GM18505 (cell line): ENCODE measurements around the gene GLYATL1.

Experiments used
- ATAC-seq: cut with Tn5 transposase; IDR thresholded peaks from one replicate; pipeline ENCODE4 v1.9.1; 2021; ENCODE audit not compliant: unreplicated experiment
- POLR2A ChIP-seq: IDR thresholded peaks from 4 replicates; pipeline ENCODE4 v1.6.1; 2011; ENCODE audit warnings: borderline replicate concordance; ENCODE audit not compliant: insufficient read depth, insufficient read length; ENCODE audit errors: extremely low read depth

The GLYATL1 gene

DNA sequence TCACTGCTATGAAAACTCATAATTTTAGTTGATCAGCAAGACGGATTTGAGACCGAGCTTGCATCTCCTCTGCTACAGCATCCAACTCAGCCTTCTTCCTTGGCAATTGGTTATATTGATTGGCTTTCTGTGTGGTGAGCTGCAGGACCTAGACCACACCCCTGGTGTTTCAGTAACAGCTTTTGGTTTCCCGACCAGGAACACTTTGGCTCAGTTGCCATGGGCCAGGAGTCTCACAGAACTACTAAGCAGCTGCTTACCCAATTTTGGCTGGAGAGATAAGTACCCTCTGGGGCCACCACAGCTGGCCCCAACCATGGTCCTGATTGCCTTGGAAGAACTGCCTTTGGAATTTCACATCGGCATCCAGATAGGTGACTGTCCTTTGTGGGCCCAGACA is at the start of gene GLYATL1:
Gene GLYATL1, plus strand, starts transcription at position 212 of the 400 bp plus-strand sequence. CDS start 7,600 bp downstream, outside the sequence.
- no peak for ATAC-seq
- TF ChIP-seq POLR2A, result no peak

- no peak for TF ChIP-seq POLR2A
- no peak for ATAC-seq
These were observed 45.4 kb upstream of the GLYATL1 start for GRCh38 chr11:58893899-58894298.

DNA sequence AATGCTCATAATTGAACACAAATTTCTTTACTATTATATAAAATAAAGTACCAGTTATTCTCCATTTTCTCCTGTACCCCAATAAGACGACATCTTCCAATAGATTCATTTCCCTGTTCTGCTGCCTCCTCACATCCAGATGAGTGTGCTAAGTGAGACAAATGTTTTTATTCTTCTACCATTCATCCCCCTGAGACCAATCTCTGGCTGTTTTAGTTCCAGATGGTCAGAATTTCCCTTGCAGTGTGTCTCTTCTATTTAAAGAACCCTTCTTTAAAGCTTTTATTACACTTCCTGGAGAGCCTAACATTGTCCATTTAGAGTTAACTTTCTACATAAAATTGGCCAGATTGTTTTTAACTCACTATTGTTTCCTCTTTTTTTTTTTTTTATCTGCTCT is 41.2 kb upstream of the GLYATL1 start:
- no peak for ATAC-seq
- no peak for TF ChIP-seq POLR2A

DNA sequence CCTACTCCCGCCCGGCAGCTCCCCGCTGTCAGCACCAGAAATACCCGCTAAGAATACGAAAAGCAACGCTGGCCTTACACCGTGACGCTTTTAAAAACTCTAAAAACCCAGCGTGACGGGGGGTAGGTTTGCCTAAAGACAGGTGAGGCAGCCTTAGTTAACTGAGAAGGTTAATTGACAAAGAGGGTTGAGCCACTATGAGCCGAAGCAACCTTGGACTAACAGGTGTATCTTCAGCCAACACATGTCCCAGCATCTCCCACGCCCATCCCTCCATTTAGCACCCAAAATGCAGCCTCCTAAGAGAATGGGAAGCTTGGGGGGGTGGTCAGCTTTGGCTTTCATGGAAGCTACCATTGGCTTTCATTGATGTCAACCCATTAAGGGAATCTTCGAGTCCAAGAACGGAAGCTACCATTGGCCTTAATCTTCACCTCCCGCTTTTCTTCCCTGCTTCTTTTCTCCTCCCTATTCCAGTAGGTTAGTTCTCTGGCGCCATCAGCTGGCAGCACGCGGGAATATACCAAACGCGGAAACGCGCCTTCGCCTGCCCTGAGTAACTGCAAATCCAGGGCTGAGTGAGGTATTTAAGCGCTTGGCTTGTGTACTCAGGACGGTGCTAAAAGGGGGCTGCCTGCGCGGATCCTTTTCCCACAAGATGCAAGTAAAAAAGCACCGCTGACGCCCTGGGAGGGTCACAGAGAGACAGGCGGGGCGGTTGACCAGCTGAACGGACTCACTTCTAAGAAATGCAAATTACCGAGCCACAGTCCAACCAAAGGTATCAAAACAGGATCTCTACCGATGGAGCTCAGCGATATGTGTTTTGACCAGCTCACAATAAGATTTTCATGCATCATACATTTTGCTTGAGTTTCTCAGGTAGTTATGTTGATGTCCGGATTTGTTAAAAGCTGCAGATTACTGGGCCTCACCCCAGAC is 38.5 kb upstream of the GLYATL1 start:
- no peak for TF ChIP-seq POLR2A

DNA sequence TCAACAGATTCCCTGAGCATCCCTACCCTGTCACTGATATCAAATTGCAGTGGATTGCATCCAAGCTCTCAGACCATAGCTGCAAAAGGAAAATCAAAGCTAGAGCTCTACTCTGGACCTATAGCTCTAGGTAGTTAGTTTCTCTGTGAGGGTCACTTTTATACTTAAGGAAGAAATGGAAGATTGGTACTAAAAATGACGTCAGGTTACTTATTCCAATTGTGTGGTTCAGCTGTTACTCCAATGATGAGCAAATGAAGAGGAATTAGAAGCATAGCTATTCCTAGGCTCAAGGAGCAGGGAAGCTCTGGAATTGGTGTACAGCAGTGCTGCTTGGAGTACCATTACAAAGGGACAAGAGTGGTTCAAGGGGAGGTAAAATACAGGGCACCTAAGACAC is 36.4 kb upstream of the GLYATL1 start:
- ATAC-seq, result no peak
- no peak for TF ChIP-seq POLR2A

More for the DNA sequence above, 38.5 kb upstream of the GLYATL1 start:
- ATAC-seq, result peak; percentile 68

- ATAC-seq, result no peak
These were observed 34.1 kb upstream of the GLYATL1 start for GRCh38 chr11:58905011-58905720.

GRCh38 chr11:58905721-58906547 is 33.4 kb upstream of the GLYATL1 start:
- TF ChIP-seq POLR2A, result no peak
- no peak for ATAC-seq

More at GRCh38 chr11:58905011-58905720, 34.1 kb upstream of the GLYATL1 start:
- TF ChIP-seq POLR2A, result no peak

GRCh38 chr11:58907780-58908179 is 31.5 kb upstream of the GLYATL1 start:
- TF ChIP-seq POLR2A, result no peak
- ATAC-seq, result no peak

GRCh38 chr11:58912124-58912523 is 27.2 kb upstream of the GLYATL1 start:
- ATAC-seq, result no peak
- no peak for TF ChIP-seq POLR2A

- TF ChIP-seq POLR2A, result no peak
- no peak for ATAC-seq
These were observed 25.6 kb upstream of the GLYATL1 start for GRCh38 chr11:58913685-58914084.

DNA sequence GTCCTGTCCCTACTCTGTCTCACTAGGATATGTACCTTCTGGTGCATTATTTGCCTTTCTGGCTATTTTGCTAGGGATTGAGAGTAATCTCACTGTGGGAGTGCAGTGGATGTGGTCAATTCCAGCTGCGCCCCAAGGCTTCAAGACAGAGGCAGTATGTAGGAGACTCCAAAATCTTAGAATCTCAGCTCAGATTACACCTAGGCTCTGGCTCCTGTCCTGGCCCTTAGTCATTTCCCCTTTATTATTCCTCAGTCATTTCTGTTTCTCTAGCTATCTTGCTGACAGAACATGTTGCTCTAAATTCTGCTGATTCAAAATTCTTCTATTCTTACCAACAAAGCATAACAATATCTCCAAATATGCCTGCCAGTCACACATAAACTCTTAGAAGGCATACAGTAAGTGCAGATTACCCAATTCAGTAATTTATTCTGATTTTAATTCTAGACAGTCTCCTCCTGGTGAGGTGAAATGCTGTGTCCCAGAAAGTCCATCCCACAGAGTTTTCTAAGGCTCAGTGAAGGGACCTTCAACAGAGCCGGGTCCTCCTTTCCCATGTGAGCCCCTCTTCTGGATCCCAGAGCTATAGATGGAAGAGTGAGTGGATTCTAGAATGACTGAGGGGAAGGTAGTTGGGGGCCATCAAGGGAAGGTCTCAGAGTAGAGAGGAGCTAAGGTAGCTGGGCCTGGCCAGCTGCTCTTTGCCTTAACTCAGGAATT is 24.3 kb upstream of the GLYATL1 start:
- no peak for TF ChIP-seq POLR2A
- no peak for ATAC-seq

DNA sequence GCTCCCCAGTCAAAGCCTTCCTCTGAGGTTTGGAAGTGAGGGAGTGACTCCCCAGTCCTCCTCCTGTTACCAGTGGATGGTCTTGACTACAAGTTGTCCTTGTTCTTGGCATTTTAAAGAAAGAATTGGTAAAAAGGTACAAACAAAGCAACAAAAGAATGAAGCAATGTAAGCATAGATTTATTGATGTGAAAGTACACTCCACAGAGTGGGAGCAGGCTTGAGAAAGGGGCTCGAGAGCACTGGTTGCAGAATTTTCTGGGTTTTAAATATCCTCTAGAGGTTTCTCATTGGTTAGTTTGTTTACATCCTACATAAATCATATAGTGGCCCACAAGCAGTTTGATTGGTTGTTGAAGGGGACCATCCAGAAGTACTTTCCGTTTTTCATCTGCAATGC is 22.7 kb upstream of the GLYATL1 start:
- no peak for TF ChIP-seq POLR2A
- ATAC-seq, result no peak
